Thyroid gland (tissue), 4 donors: ENCODE data around the gene KCNG1.

ENCODE experiments used
- POLR2A ChIP-seq, 2 donors: fragments of 450-650 bp; IDR thresholded peaks; one replicate each; pipeline ENCODE4 v1.6.1; 2017; ENCODE audit warnings: antibody characterized with exemption in 2 of 2, mild to moderate bottlenecking in 2 of 2, moderate library complexity in 1 of 2
- TF ChIP-seq, protein P1 (sequence below), 6 experiments: fragments of 200-600 bp in 3 of 6; fragments of 450-650 bp in 3 of 6; sonication (generic) in 3 of 6; IDR thresholded peaks; one replicate each; pipeline ENCODE4 v1.5.1; 2016 to 2019; ENCODE audit warnings: antibody characterized with exemption in 6 of 6, mild to moderate bottlenecking in 2 of 6, inconsistent platforms in 1 of 6, moderate library complexity in 1 of 6

DNA sequence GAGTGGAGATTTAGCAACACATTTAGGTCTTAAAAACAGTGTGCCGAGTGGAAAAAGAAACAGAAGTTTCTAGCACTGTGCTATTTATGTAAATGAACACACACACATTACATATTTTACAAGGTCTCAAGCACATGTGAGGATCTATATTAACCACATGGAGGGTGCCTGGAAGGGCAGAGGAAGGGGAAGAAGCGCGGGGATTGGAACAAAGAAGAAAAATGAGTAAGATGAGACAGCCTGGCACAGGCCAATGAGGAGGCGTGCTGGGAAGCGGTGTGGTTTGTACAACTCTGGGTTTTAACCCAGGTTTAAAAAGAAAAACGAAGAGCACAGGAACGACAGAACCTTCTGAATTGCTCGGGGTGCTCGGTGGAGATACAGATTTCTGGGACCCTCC lies 5.7 kb downstream of the KCNG1 start:
- TF ChIP-seq, protein P1, sequence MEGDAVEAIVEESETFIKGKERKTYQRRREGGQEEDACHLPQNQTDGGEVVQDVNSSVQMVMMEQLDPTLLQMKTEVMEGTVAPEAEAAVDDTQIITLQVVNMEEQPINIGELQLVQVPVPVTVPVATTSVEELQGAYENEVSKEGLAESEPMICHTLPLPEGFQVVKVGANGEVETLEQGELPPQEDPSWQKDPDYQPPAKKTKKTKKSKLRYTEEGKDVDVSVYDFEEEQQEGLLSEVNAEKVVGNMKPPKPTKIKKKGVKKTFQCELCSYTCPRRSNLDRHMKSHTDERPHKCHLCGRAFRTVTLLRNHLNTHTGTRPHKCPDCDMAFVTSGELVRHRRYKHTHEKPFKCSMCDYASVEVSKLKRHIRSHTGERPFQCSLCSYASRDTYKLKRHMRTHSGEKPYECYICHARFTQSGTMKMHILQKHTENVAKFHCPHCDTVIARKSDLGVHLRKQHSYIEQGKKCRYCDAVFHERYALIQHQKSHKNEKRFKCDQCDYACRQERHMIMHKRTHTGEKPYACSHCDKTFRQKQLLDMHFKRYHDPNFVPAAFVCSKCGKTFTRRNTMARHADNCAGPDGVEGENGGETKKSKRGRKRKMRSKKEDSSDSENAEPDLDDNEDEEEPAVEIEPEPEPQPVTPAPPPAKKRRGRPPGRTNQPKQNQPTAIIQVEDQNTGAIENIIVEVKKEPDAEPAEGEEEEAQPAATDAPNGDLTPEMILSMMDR (IDR thresholded peaks at IDR 0.05): no peak
- no peak for TF ChIP-seq POLR2A (IDR thresholded peaks at IDR 0.05)
